AG04450 (cell line): Measurements from ENCODE around the gene C2CD4C. TPM values are rescaled to one million over a fixed set of nuclear protein-coding genes. Genes with fewer than 3 reads are reported as not detected.

ENCODE experiments used
- CTCF ChIA-PET: fragments of 300-600, 350-600 bp; formaldehyde crosslinking; extraction: SDS; loops from one replicate; lab custom pipeline; 2022; ENCODE audit warnings: antibody characterized with exemption, inconsistent platforms; lab: Charles Lee
- POLR2A ChIA-PET: fragments of 350-600 bp; formaldehyde crosslinking; extraction: SDS; loops from one replicate; lab custom pipeline; 2021; ENCODE audit warnings: antibody characterized with exemption, inconsistent platforms; lab: Yijun Ruan, JAX
- DNase-seq: peaks from one replicate; pipeline ENCODE4 v3.0.0-alpha.2; 2011; ENCODE audit warnings: low read depth, low spot score
- H3K27ac ChIP-seq: one replicate; pipeline ENCODE4 v1.5.1; 2012; ENCODE audit warnings: low read depth, low read length, control low read depth
- H3K27me3 ChIP-seq: one replicate; pipeline ENCODE4 v1.6.0; 2012; ENCODE audit warnings: low read length; ENCODE audit not compliant: control insufficient read depth, insufficient read depth
- H3K4me3 ChIP-seq: 2 replicates; pipeline ENCODE4 v1.5.1; 2011; ENCODE audit warnings: mild to moderate bottlenecking, low read depth, low read length, control low read depth
- H3K9me3 ChIP-seq: 2 replicates; pipeline ENCODE4 v1.5.1; 2012; ENCODE audit warnings: low read length; ENCODE audit not compliant: control insufficient read depth, insufficient read depth
- CTCF ChIP-seq: IDR thresholded peaks from 2 replicates; pipeline ENCODE4 v1.5.1; 2011; ENCODE audit warnings: low read depth, low read length, control low read depth, inconsistent platforms
- polyA plus RNA-seq: library from polyadenylated mRNA; depleted of rRNA; stranded (reverse); fragments of >200 nt; gene quantifications from 2 replicates; pipeline ENCODE4 v1.2.3, GENCODE V29; 2011

The C2CD4C gene
- polyA plus RNA-seq, 1 experiment, result 0.05 TPM

- H3K9me3 ChIP-seq, result peaks cover 42% of the 10 kb centered on the region
- ChIA-PET CTCF (interaction anchor here (0.5 kb wide), 1 partner anchor 9 kb away, joined by 3 read pairs; no protein-coding TSS in a partner anchor), POLR2A (no interaction called here)
- DNase-seq, result no peak
- H3K4me3 ChIP-seq, result no peak overlapping the region
- no peak overlapping the region for H3K27ac ChIP-seq
- no peaks in the 10 kb centered on the region for H3K27me3 ChIP-seq
- no peak for TF ChIP-seq CTCF
These were observed 17.1 kb downstream of the C2CD4C start for GRCh38 chr19:391726-392374.

GRCh38 chr19:391207-391557 is 17.8 kb downstream of the C2CD4C start:
- ChIA-PET POLR2A (no interaction called here), CTCF (interaction anchor here (0.5 kb wide), 1 partner anchor 92 kb away, joined by 4 read pairs; no protein-coding TSS in a partner anchor)
- no peak for DNase-seq
- TF ChIP-seq CTCF, result no peak
- H3K27ac ChIP-seq, result no peak overlapping the region
- H3K27me3 ChIP-seq, result no peaks in the 10 kb centered on the region
- H3K4me3 ChIP-seq, result no peak overlapping the region
- H3K9me3 ChIP-seq, result peaks cover 36% of the 10 kb centered on the region

GRCh38 chr19:390386-391206 is 18.4 kb downstream of the C2CD4C start:
- no peak for TF ChIP-seq CTCF
- H3K27me3 ChIP-seq, result no peaks in the 10 kb centered on the region
- POLR2A ChIA-PET, result no interaction called here
- peaks cover 30% of the 10 kb centered on the region for H3K9me3 ChIP-seq
- no peak overlapping the region for H3K27ac ChIP-seq
- CTCF ChIA-PET, result interaction anchor here (0.5 kb wide), 1 partner anchor 93 kb away, joined by 4 read pairs; no protein-coding TSS in a partner anchor
- DNase-seq, result no peak
- H3K4me3 ChIP-seq, result no peak overlapping the region

- Histone ChIP-seq H3K9me3 (peaks cover 27% of the 10 kb centered on the region), H3K4me3 (no peak overlapping the region), H3K27me3 (peaks cover 2% of the 10 kb centered on the region), H3K27ac (no peak overlapping the region)
- DNase-seq, result no peak
- ChIA-PET CTCF (interaction anchor here (1.1 kb wide), 1 partner anchor 116 kb away, joined by 4 read pairs; no protein-coding TSS in a partner anchor), POLR2A (no interaction called here)
- no peak for TF ChIP-seq CTCF
These were observed 19.0 kb downstream of the C2CD4C start for GRCh38 chr19:389935-390289.
